HG03196 (cell line): ENCODE data around the gene TTC39C.

Experiments used
- ATAC-seq: cut with Tn5 transposase; IDR thresholded peaks from one replicate; pipeline ENCODE4 v1.9.1; 2021; ENCODE audit not compliant: unreplicated experiment

Gene TTC39C

DNA sequence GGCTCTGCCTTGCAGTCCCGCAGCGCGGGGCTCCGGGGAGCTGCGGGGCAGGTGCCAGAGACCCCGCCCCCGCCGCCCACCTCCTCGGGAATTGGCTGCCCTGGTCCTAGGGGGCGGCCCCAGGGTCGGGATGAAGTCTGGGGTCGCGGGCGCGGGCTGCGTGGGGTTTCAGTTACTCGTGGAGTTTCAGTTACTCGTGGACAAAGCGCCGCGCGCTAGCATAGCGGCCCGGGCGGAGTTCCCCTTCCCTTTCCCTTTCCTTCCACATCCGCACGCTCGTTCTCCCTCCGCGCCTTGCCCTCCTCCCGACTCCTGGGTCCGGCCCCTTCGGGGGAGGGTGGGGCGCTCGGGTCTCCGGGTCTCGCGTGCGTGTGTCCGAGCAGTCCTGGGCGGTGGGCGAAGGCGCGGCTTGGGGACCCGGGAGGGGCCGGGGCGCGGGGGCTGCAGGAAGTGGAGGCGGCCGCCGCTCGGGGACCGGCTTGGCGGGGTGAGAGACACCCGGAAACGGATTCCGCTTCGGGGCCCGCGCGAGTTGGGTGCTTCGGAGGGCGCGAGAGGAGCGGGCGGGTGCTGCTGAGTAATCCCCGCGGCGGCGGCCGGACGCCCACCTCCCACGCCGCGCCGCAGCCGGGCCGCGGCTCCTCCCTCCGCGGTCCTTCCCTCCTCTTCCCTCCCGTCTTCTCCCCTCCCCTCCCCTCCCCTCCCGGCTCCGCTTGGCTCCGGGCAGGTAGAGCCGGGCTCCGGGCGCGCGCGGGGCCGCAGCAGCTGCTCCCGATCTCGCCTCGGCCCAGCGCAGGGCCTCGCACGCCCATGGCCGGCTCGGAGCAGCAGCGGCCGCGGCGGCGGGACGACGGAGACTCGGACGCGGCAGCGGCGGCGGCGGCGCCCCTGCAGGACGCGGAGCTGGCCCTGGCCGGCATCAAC, at the start of gene TTC39C:
TTC39C (plus strand) TSS at position 693 of the 924 bp plus-strand sequence; CDS start at position 811, 118 bp downstream.
- no peak for ATAC-seq

DNA sequence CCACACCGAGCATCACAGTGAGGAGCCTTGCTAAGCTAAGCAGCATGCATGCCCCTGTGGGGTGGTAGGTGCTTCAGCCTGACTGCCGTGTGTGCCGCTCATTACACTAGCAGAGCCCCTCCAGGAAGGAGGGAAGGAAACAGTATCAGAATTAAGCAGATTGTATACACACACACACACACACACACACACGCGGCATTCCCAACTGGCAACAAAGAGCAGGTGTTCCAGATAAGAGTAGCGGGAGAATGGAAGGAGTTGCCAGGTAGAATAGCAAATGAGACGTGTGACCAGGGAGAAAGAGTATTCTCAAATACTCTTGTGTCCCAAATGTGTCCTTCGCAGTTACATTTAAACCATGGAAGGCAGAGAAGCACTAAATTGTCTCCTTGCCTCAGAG, 47.6 kb upstream of the TTC39C start:
- ATAC-seq: no peak

DNA sequence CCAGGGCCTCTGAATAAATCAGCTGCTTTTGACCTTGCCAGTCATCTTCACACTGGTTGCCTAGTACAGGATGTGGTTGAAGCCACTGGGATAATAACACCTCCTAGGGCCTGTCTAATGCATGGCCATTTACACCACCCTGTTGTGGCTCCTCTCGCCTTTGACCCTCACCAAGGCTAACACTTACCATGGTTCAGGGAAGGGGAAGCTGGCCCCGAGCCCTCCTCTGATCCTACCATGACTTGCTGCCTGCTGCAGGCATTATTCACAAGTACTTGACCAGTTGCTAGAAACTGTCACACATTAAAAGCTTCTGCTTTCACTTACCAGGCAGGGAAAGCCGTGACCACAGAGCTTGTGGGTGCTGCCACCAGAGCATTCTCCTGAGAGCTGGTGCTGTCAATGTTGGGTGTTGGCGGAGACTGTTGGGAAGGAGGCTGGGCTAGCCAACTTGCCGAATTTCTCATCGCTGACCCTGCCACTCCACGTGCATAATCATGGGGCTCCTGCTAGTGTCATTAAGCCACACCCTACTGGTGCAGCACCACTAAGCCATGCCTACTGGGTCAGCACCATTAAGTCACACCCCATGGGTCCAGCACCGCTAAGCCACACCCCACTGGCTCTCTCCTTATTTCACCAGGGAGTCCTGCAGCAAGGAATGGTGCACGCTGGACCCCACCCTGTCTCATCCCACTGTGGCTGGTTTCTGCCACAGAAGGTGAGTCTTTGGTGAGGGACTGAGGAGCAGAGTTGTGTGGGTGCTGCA, 47.0 kb upstream of the TTC39C start:
- peak; percentile 66 for ATAC-seq

DNA sequence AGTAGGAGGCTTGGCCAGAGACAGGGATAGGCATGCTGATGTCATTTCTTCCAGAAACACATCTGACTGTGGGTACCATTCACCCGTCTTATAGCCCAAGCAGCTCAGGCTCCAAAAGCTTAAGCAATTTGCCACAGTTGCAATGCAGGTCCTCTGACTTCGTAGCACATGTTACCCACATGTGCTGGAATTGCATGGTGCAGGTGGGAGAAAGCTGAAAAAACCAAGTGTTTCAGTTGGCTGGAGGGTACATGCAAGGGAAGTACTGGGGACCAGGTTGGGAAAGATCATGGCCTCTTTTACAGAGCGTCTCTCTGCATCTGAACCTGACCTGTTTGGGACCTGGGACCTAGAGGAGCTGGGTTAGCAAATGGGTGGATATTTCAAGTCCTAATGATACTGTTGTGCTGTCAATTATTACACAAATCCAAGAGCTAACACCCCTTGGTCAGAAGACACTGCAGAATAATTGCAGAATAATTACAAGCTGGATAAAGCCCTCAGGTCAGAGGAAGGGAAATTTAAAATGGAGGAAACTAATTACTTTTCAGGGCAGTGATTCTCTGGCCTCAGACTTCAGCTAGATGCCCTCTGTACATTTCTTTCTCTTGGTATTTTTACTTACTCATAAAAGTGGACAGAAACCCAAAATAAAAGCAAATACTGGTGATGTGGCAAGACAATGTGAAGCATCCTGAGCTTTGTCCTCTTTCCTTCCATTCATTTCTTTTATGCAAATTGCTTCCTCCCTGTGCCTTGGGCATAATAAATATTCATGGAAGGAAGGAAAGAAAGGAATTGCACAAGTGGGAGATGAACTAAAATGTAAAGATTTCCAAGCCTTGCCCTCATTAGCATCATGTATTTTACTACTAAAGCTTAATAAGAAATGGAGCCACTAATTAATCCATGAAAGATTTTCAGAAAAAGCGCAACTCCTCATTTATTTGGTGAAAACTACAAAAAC, 45.6 kb upstream of the TTC39C start:
- ATAC-seq: no peak

DNA sequence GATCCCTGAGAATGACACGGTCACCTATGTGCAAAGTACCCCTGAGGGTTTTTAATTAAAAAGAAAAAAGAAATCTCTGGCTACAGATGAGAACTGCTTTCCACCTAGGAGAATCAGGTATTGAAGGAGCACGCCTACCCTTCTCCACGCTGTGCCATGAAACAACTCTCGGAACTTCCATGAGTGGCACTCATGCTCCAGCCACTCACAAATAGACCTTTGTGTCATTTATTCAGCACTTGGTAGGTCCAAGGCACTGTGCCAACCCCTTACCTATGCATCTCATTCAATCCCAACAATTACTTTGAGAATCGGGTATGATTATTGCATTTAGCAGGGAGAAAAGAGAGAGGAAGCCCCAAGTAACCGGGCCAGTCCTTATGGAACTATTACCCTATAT, 44.9 kb upstream of the TTC39C start:
- no peak for ATAC-seq

DNA sequence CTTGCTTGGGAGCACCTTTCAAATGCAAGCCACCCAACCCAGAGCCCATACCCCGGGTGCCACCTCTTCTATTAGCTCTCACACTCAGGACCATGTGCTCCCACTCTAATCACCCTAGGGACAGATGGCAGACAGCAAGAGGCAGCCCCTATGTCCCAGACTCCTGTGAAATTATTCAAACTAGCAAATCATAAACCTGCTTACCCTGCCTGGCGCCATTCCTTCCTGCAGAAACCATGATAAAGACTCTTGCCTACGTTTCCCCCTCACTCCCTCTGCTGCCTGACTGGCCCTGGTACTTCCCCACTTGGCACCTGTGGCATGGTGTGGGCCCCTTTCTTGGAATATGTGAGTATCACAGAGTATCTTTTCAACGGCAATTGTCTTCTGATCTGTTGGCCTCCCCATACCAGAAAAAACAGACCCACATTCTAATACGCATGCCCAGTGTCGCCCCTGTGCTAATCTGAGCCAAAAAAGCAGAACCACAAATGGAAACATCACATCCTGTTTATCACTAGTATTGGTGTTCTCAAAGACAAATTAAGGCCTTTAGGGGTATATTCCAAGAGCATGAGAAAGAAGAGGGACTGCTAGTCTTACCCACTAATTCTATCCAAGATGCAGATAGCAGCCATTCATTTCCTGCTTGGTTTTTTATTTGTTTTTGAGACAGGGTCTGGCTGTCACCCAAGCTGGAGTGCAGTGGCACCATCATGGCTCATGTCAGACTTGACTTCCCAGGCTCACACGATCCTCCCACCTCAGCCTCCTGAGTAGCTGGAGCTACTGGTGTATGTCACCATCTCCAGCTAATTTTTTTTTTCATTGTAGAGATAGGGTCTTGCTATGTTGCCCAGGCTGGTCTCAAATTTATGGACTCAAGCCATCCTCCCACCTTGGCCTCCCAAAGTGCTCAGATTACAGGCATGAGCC, 44.1 kb upstream of the TTC39C start:
- ATAC-seq: no peak

DNA sequence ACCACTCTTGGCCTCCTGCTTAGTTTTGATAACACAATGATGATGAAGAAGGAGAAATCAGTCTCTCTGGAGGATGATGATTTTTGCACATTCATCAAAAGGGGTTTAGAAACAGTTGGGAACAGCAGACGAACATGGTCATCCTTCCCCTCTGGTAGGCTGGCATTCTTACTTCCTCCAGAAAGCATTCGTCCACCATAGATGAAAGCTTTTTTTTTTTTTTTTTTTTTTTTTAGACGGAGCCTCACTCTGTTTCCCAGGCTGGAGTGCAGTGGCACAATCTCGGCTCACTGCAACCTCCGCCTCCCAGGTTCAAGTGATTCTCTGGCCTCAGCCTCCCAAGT, 43.5 kb upstream of the TTC39C start:
- ATAC-seq: no peak

DNA sequence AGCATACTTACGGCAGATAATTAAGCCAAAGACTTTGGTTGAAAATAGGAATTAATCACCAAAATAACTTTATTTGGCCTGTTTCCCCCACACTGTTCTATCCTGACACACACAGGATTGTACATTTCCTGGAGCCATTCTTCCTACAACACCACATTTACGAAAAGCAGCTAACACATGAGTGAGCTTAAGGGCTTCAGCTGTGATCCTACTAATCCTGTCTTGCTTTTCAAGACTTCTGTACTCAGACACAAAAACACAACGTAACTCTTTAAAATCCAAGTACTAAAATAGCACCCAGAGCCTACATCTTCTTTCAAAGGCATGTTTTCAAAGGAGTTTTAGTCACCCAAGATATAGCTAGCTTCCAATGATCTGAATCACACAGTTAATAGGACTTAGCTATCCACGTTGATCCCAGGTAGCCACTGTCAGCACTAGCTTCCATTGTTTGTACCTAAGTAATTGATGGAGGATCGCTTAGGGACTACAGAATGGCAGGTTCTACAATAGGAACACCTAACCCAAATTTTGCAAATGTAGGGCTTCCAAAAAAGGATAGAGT, 42.8 kb upstream of the TTC39C start:
- no peak for ATAC-seq

DNA sequence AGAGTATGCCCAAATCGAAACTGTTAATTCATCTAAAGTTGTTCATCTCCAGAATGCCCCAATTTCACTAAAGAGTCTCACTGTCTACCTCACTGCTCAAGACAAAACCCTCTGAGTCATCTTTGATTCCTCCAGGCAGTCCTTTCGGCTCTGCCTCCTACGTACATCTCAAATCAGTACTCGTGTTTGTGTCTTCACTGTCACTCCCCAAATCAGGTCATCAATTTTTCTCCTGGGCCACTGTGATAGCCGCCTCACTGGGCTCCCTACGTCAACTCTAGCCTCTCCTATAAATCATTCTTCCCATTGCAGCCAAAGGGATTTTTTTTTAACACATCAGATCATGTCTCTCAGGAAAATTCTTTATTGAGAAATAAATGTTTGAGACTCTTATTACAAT, 42.1 kb upstream of the TTC39C start:
- no peak for ATAC-seq

DNA sequence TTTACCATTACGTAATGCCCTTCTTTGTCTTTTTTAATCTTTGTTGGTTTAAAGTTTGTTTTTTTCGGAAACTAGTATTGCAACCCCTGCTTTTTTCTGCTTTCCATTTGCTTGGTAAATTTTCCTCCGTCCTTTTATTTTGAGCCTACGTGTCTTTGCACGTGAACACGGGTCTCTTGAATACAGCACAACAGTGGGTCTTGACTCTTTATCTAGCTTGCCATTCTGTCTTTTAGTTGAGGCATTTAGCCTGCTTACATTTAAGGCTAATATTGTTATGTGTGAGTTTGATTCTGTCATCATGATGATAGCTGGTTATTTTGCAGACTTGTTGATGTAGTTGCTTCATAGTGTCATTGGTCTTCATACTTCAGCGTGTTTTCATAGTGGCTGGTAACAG, 37.5 kb upstream of the TTC39C start:
- no peak for ATAC-seq

DNA sequence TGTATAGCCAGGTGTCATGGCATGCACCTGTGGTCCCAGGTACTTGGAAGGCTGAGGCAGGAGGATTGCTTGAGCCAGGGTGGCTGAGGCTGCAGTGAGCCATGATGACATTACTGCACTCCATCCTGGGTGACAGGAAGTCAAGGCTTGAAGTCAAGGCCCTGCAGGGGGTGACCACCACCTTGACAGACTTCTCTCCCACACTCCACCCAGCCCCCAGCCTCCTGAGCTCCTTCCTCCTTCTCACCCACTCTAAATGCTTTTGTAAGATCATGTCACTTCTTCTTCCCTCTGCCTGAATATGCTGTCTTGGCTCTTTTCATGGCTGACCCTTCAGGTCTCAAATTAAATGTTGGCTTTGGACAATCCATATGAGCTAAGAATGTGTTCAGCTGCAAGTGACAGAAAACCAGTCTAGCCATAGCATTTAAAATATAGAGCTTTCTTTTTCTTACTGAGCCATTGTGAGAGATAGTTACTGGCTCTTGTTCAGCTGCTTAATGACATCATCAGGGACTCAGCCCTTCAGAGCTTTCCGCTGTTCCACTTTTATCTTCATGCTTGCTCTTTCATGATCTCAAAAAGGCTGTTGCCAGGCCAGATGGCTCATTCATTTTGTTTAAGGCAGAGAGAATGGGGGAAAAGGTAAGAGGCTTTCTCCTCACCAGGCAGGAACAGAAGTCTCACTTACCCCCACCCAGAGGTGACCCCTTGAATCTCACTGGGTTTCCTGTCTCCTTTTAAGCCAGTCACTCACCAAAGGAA, 36.7 kb upstream of the TTC39C start:
- ATAC-seq: no peak

DNA sequence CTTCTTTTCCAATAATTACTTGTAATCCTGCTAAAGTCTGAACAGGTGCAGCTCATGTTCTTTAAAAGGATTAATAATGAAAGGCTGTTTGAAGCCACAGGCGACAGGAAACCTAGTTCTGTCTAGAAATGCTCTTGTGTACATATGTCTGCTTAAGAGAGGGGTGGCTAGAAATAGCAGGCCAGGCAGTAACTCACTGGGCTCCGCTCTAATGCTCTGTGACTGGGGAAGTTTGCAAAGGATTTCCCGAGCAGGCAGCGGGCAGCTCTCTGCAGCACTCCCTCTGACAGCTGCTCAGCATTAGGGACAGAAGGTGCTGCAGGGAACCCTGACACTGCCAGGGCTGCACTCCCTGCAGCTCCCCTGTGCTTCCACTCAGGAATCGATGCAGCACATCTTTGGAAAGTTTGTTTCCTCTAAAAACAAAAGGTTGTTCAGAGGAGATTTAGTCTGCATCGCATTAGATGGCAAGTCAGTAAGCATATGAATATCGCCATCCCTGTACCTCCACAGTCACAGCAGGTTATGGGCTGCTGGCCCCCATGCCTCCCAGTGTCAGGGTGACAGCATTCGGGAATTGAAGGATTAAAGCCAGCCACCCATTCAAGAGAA, 33.1 kb upstream of the TTC39C start:
- peak; percentile 90 for ATAC-seq

DNA sequence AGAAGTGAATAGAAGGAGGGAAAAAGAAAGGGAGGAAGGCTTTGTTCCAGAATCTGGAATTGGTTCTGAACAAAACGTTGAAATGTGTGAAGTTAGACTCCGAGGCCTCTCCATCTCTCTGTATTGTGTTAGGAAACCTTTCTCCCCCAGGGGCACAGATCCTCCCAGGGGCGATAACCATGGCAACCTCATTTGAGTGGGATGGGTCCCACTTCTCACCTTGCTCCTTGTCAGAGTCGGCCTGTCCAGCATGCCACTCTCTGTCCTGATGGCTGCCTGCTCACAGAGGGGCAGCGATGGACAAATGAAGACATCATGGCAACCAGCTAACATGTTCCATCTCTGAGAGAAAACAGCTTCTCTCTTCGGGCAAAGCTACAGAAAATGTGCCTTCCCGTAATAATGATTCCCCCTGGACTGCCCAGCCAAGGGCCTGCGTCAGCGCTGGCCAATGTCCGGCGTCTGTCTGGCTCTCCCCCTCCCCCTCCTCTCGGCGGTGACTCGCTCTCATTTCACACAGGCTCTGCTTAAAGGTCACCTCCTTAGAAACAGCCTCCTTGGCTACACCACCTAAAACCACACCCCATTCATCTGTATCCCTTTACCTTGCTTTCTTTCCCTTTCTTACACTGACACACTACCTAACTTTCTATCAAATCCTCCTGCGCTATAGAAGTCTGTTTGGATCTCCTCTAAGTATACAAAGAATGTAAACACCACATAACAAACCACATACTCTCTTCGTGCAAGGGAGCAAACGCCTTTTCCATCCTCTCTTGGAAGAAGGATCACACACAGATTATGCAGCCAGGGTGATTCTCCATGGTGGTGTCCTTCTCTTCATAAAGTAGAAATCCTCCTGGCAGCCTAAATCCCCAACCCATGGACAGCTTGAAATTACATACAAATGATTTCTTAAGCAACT, 32.1 kb upstream of the TTC39C start:
- ATAC-seq: no peak

DNA sequence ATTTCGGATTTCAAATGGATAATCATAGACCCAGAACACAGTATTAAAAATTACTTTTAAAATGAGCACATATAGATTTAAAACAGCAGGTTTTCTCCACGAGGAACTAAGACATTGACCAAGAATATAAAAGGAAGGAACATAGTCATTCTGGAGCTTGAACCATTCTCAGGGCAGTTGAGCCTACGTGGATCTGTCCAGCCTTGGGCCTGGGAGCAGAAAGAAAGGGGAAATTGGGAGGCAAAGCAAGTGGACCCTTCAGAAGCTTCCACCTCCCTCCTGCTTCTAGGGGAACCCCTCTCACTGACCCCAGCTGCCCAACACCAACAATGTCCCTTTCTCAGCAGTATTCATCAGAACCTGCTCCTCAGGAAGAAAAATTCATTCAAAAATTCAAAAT, 31.4 kb upstream of the TTC39C start:
- ATAC-seq: no peak

DNA sequence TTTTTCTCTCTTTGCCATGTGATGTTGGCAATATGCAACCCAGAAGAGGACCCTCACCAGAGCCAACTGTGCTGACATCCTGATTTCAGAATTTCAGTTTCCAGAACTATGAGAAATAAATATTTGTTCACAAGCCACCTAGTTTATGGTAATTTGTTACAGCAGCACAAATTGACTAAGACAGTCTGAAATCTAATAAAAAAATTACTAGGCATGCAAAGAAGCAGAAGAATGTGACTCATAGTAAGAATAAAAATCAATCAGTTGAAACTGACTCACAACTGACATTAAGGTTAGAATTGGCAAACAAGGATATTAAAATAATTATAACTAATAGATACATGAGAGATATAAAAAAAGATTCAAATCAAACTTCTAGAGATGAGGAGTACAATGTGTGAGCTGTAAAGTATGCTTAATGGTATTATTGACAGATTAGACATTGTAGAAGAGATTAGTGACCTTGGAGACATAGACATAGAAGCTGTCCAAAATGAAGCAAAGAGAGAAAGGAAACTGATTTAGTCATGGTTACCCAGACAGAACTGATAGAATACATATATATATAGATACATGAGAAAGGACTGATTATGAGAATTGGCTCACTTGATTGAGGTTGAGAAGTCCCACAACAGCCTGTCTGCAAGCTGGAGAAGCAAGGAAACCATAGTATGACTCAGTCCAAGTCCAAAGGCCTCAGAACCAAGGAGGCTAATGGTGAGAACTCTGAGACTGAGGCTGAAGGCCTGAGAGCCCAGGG, 27.8 kb upstream of the TTC39C start:
- ATAC-seq: no peak

DNA sequence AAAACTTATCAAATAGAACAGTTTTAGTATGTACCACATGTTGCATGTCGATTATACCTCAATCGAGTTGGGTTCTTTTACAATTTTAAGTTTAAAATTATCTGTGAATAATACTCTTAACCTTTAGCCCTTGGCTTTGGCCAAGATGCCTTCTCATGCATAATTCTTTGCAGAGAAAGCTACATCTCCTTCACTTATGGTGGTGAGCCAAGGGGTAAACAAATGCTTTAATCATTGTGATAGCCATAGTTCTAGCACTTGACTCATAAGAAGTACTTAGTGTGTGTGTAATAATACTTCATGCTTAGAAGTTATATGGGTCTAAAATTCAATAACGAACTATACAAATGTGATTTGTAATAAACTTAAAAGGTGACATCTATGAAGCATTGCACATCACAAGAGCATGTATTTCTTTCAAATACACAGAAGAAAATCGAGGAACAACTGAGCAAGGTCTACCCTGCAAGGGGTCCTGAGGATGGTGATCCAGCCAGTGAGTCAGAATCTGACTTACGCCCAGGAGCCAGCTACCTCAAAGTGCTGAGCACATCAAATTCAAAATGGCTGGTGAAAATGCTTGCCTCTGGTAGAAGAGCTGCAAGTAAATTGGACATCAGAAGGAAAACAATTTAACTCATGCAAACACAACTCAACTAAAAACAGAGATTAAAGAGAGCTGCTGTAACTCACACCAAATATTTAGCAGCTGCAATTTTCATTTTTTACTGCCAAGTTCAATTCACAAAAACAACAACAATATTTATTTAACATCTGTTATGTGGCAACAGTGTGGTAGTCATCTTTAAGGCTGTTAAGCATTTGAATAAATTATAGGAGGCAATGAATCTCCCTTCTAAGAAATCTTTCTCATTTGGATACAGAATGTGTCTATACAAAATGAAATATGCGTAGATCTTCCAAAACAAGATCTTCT, 23.8 kb upstream of the TTC39C start:
- ATAC-seq: no peak
